SK-N-MC (cell line): Measurements from ENCODE around the gene DZIP1.

Experiments
- EZH2 ChIP-seq: fragments of 200-600 bp; sonication (generic); IDR thresholded peaks from one replicate; pipeline ENCODE4 v1.6.1; 2017; ENCODE audit warnings: antibody characterized with exemption
- POLR2AphosphoS5 ChIP-seq: IDR thresholded peaks from 2 replicates; pipeline ENCODE4 v1.6.1; 2012; ENCODE audit warnings: mild to moderate bottlenecking, low read depth, low read length, borderline replicate concordance

DNA sequence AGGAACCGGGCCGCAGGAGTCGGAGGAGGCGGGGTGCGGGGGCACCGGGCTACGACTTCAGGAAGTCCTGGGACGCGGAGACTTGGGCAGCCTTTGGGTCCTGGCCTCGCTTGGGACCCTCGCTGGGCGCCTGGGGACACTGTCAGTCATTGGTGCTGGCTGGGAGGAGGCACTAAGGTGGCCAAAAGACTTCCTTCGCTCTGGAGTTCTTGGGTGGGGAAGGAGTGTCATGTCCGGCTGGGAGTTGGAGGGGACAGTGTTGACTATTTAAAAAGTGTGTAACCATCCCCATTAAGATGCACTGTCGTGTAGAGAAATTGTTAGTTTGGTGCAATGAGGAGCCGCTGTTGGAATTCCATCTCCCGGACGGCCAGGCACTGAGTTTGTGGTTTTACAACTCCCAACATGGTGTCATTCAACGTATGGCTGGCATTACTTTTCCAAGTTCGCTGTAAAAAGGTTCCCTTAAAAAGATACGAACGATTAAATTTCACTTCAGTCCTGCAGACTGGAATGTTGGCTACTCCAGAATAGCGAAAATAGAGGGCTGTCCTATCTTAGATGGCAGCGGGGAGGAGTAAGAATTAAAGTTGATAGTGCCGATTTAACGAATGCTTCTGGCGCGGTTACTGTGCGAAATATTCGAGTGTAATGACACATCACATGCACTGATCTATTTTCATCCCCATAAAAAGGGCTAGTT, 33.2 kb upstream of the DZIP1 start:
- TF ChIP-seq EZH2: no peak
- TF ChIP-seq POLR2AphosphoS5: no peak
